Ishikawa (cell line): ENCODE results near the gene NMT2.
A peak's percentile ranks its signal among the peaks of the same experiment; 100 is the strongest.

ENCODE experiments used
- CEBPB ChIP-seq: IDR thresholded peaks from 2 replicates; pipeline ENCODE4 v1.6.1; 2012
- CREB1 ChIP-seq: IDR thresholded peaks from 2 replicates; pipeline ENCODE4 v1.6.1; 2012; ENCODE audit warnings: low read depth
- EP300 ChIP-seq: IDR thresholded peaks from 2 replicates; pipeline ENCODE4 v1.6.1; 2012; ENCODE audit warnings: borderline replicate concordance
- FOXM1 ChIP-seq: IDR thresholded peaks from 2 replicates; pipeline ENCODE4 v1.6.1; 2012; ENCODE audit warnings: low read depth, borderline replicate concordance
- NFIC ChIP-seq: IDR thresholded peaks from 2 replicates; pipeline ENCODE4 v1.6.1; 2012
- RAD21 ChIP-seq: IDR thresholded peaks from 2 replicates; pipeline ENCODE4 v1.6.1; 2012; ENCODE audit warnings: low read depth
- TAF1 ChIP-seq: IDR thresholded peaks from 2 replicates; pipeline ENCODE4 v1.6.1; 2012; ENCODE audit warnings: low read depth, mild to moderate bottlenecking
- TCF12 ChIP-seq: IDR thresholded peaks from 2 replicates; pipeline ENCODE4 v1.6.1; 2012; ENCODE audit warnings: low read depth
- TEAD4 ChIP-seq: IDR thresholded peaks from 2 replicates; pipeline ENCODE4 v1.6.1; 2012
- YY1 ChIP-seq: IDR thresholded peaks from 2 replicates; pipeline ENCODE4 v1.6.1; 2012; ENCODE audit warnings: low read depth
- ZBTB7A ChIP-seq: IDR thresholded peaks from 2 replicates; pipeline ENCODE4 v1.6.1; 2012; ENCODE audit warnings: low read depth
- TF ChIP-seq, protein P1 (sequence below): IDR thresholded peaks from 2 replicates; pipeline ENCODE4 v1.6.1; 2012; ENCODE audit warnings: low read depth, mild to moderate bottlenecking
- TF ChIP-seq, protein P2 (sequence below): IDR thresholded peaks from 2 replicates; pipeline ENCODE4 v1.6.1; 2012

DNA sequence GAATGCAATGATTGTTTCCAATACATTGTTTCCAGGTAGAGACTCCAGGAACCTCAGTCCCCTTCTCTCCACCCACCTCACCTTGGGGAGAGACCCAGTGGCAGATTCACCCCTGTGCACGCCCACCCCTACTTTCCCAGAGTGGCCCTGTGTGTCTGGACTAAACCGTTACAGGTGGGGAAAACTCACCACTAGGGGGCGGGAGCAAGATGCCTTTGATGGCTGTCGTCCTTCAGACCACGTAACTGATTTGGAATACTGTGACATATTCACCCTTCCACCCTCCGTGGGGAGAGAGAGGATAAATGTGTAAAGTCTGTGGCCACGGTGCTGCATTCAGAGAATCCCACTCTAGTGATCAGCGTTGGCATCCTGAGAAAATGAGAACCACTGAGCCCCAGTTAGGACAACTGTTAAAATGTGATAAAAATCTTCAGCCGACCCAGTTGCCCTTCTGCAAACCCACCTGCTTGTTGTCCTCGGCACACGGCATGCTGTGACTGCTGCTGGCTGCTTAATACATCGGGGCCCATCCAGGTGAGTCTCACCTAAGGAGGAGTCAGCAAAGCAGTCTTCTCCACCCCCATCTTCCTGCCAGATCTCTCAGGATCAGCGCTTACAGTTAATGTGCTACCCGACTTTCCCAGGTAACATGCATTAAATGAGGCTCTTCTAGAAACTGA is 41.5 kb upstream of the NMT2 start:
- TF ChIP-seq, protein P1, sequence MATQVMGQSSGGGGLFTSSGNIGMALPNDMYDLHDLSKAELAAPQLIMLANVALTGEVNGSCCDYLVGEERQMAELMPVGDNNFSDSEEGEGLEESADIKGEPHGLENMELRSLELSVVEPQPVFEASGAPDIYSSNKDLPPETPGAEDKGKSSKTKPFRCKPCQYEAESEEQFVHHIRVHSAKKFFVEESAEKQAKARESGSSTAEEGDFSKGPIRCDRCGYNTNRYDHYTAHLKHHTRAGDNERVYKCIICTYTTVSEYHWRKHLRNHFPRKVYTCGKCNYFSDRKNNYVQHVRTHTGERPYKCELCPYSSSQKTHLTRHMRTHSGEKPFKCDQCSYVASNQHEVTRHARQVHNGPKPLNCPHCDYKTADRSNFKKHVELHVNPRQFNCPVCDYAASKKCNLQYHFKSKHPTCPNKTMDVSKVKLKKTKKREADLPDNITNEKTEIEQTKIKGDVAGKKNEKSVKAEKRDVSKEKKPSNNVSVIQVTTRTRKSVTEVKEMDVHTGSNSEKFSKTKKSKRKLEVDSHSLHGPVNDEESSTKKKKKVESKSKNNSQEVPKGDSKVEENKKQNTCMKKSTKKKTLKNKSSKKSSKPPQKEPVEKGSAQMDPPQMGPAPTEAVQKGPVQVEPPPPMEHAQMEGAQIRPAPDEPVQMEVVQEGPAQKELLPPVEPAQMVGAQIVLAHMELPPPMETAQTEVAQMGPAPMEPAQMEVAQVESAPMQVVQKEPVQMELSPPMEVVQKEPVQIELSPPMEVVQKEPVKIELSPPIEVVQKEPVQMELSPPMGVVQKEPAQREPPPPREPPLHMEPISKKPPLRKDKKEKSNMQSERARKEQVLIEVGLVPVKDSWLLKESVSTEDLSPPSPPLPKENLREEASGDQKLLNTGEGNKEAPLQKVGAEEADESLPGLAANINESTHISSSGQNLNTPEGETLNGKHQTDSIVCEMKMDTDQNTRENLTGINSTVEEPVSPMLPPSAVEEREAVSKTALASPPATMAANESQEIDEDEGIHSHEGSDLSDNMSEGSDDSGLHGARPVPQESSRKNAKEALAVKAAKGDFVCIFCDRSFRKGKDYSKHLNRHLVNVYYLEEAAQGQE, result no peak
- TF ChIP-seq TCF12 (no peak), RAD21 (peak; percentile 76), TEAD4 (no peak), CEBPB (no peak), ZBTB7A (no peak), TAF1 (no peak), EP300 (no peak), NFIC (no peak), FOXM1 (no peak), CREB1 (no peak), YY1 (no peak)
- TF ChIP-seq, protein P2, sequence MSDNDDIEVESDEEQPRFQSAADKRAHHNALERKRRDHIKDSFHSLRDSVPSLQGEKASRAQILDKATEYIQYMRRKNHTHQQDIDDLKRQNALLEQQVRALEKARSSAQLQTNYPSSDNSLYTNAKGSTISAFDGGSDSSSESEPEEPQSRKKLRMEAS, result no peak
